ENCODE data around the gene DENND4C.

Gene DENND4C

DNA sequence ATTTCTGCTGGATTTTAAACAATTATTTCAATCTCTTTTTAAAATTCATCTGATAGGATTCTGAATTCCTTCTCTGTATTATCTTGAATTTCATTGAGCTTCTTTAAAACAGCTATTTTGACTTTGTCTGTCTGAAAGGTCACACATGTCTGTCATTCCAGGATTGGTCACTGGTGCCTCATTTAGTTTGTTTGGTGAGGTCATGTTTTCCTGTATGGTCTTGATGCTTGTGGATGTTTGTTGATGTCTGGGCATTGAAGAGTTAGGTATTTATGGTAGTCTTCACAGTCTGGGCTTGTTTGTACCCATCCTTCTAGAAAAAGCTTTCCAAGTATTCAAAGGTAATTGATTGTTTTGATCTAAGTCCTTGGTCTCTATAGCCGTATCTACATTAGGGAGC is 39.1 kb downstream of the DENND4C start:
- no peak overlapping the region for H3K4me3 ChIP-seq (ENCODE audit: low read depth, low read length)
- no peaks in the 10 kb centered on the region for H3K27me3 ChIP-seq (ENCODE audit: control insufficient read depth, insufficient read depth, low read length)
- H3K4me1 ChIP-seq (ENCODE audit: control insufficient read depth, insufficient read depth, low read length), result no peaks in the 10 kb centered on the region
- H3K9ac ChIP-seq (ENCODE audit: low read depth, low read length), result no peak overlapping the region
- peaks cover 9% of the 10 kb centered on the region for H3K9me3 ChIP-seq (ENCODE audit: control insufficient read depth, insufficient read depth, low read length)
- no peaks in the 10 kb centered on the region for H3K36me3 ChIP-seq (ENCODE audit: control insufficient read depth, insufficient read depth, low read length)
- no peak overlapping the region for H3K27ac ChIP-seq (ENCODE audit: low read depth, low read length)

GRCh38 chr9:19270421-19270949 is 40.0 kb downstream of the DENND4C start:
- Histone ChIP-seq H3K27me3 (ENCODE audit: control insufficient read depth, insufficient read depth, low read length) (no peaks in the 10 kb centered on the region), H3K27ac (ENCODE audit: low read depth, low read length) (no peak overlapping the region), H3K36me3 (ENCODE audit: control insufficient read depth, insufficient read depth, low read length) (no peaks in the 10 kb centered on the region), H3K9ac (ENCODE audit: low read depth, low read length) (no peak overlapping the region), H3K4me3 (ENCODE audit: low read depth, low read length) (no peak overlapping the region), H3K4me1 (ENCODE audit: control insufficient read depth, insufficient read depth, low read length) (no peaks in the 10 kb centered on the region), H3K9me3 (ENCODE audit: control insufficient read depth, insufficient read depth, low read length) (peaks cover 9% of the 10 kb centered on the region)

GRCh38 chr9:19271081-19271480 is 40.6 kb downstream of the DENND4C start:
- H3K36me3 ChIP-seq (ENCODE audit: control insufficient read depth, insufficient read depth, low read length), result no peaks in the 10 kb centered on the region

DNA sequence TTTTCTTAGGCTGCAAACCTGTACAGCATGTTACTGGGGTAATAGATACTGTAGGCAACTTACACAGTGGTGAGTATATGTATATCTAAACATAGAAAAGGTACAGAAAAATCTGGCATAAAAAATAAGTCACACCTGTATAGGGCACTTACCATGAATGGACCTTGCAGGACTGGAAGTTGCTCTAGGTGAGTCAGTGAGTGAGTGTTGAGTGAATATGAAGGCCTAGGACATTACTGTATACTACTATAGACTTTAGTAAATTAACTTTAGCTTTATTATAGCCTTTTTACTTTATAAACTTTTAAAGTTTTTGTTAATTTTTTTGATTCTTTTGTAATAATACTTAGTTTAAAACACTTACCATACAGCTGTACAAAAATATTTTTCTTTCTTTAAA is 51.3 kb downstream of the DENND4C start:
- H3K27me3 ChIP-seq (ENCODE audit: control insufficient read depth, insufficient read depth, low read length), result no peaks in the 10 kb centered on the region
- no peak overlapping the region for H3K9ac ChIP-seq (ENCODE audit: low read depth, low read length)
- no peak overlapping the region for H3K27ac ChIP-seq (ENCODE audit: low read depth, low read length)
- no peaks in the 10 kb centered on the region for H3K36me3 ChIP-seq (ENCODE audit: control insufficient read depth, insufficient read depth, low read length)
- H3K4me3 ChIP-seq (ENCODE audit: low read depth, low read length), result no peak overlapping the region
- no peaks in the 10 kb centered on the region for H3K4me1 ChIP-seq (ENCODE audit: control insufficient read depth, insufficient read depth, low read length)
- H3K9me3 ChIP-seq (ENCODE audit: control insufficient read depth, insufficient read depth, low read length), result no peaks in the 10 kb centered on the region

More at GRCh38 chr9:19271081-19271480, 40.6 kb downstream of the DENND4C start:
- Histone ChIP-seq H3K9ac (ENCODE audit: low read depth, low read length) (no peak overlapping the region), H3K9me3 (ENCODE audit: control insufficient read depth, insufficient read depth, low read length) (peaks cover 9% of the 10 kb centered on the region), H3K27me3 (ENCODE audit: control insufficient read depth, insufficient read depth, low read length) (no peaks in the 10 kb centered on the region), H3K27ac (ENCODE audit: low read depth, low read length) (no peak overlapping the region), H3K4me3 (ENCODE audit: low read depth, low read length) (no peak overlapping the region), H3K4me1 (ENCODE audit: control insufficient read depth, insufficient read depth, low read length) (no peaks in the 10 kb centered on the region)

GRCh38 chr9:19283072-19283710 is 52.7 kb downstream of the DENND4C start:
- Histone ChIP-seq H3K9ac (ENCODE audit: low read depth, low read length) (no peak overlapping the region), H3K27ac (ENCODE audit: low read depth, low read length) (no peak overlapping the region), H3K4me3 (ENCODE audit: low read depth, low read length) (no peak overlapping the region), H3K9me3 (ENCODE audit: control insufficient read depth, insufficient read depth, low read length) (no peaks in the 10 kb centered on the region), H3K27me3 (ENCODE audit: control insufficient read depth, insufficient read depth, low read length) (no peaks in the 10 kb centered on the region), H3K36me3 (ENCODE audit: control insufficient read depth, insufficient read depth, low read length) (0 out of 2 replicates have a peak, but pooled peaks cover 2% of the 10 kb centered on the region), H3K4me1 (ENCODE audit: control insufficient read depth, insufficient read depth, low read length) (no peaks in the 10 kb centered on the region)

DNA sequence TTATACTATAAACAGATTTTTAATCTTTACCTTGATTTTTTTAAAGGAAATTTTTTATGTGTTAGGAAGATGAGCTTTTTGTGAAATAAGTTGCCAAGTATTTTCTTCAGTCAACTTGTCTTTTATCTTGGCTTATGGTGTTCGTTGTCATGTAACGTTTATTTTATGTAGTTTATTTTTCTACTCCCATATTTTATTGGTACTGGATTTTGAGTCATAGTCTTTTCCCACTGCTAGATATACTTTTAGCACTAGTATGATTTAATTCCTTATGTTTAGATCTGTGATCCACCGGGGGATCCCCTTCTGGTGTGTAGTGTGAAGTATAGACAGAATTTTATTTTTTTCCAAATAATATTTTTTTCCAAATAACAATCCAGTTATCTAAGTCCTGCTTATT is 54.2 kb downstream of the DENND4C start:
- H3K27ac ChIP-seq (ENCODE audit: low read depth, low read length), result no peak overlapping the region
- peaks cover 12% of the 10 kb centered on the region for H3K36me3 ChIP-seq (ENCODE audit: control insufficient read depth, insufficient read depth, low read length)
- no peak overlapping the region for H3K9ac ChIP-seq (ENCODE audit: low read depth, low read length)
- no peaks in the 10 kb centered on the region for H3K9me3 ChIP-seq (ENCODE audit: control insufficient read depth, insufficient read depth, low read length)
- no peaks in the 10 kb centered on the region for H3K4me1 ChIP-seq (ENCODE audit: control insufficient read depth, insufficient read depth, low read length)
- no peak overlapping the region for H3K4me3 ChIP-seq (ENCODE audit: low read depth, low read length)
- H3K27me3 ChIP-seq (ENCODE audit: control insufficient read depth, insufficient read depth, low read length), result no peaks in the 10 kb centered on the region

GRCh38 chr9:19286634-19287188 is 56.2 kb downstream of the DENND4C start:
- H3K4me1 ChIP-seq (ENCODE audit: control insufficient read depth, insufficient read depth, low read length), result no peaks in the 10 kb centered on the region
- no peaks in the 10 kb centered on the region for H3K27me3 ChIP-seq (ENCODE audit: control insufficient read depth, insufficient read depth, low read length)
- no peak overlapping the region for H3K9ac ChIP-seq (ENCODE audit: low read depth, low read length)
- peaks cover 28% of the 10 kb centered on the region for H3K36me3 ChIP-seq (ENCODE audit: control insufficient read depth, insufficient read depth, low read length)
- H3K27ac ChIP-seq (ENCODE audit: low read depth, low read length), result no peak overlapping the region
- no peaks in the 10 kb centered on the region for H3K9me3 ChIP-seq (ENCODE audit: control insufficient read depth, insufficient read depth, low read length)
- no peak overlapping the region for H3K4me3 ChIP-seq (ENCODE audit: low read depth, low read length)

DNA sequence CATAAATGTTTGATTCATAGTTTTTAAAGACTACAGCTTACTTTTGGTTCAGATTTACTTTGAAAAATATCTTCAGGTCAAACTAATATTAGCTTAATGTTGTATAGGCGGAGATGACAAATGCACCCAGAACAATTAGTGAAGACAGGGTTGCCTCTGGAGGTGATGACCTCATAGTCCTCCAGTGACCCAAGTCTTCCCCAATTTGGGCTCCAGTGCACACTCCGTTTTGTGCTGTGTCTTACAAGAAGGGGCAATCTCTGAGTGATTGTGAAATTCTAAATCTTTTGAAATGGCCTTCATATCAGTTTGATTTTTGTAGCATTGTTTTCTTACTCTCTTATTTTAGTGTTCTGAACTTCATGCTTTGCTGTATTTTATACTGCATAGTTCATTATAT is 57.6 kb downstream of the DENND4C start:
- no peak overlapping the region for H3K27ac ChIP-seq (ENCODE audit: low read depth, low read length)
- H3K4me3 ChIP-seq (ENCODE audit: low read depth, low read length), result no peak overlapping the region
- H3K9me3 ChIP-seq (ENCODE audit: control insufficient read depth, insufficient read depth, low read length), result no peaks in the 10 kb centered on the region
- H3K9ac ChIP-seq (ENCODE audit: low read depth, low read length), result no peak overlapping the region
- H3K36me3 ChIP-seq (ENCODE audit: control insufficient read depth, insufficient read depth, low read length), result peaks cover 29% of the 10 kb centered on the region
- no peaks in the 10 kb centered on the region for H3K4me1 ChIP-seq (ENCODE audit: control insufficient read depth, insufficient read depth, low read length)
- H3K27me3 ChIP-seq (ENCODE audit: control insufficient read depth, insufficient read depth, low read length), result no peaks in the 10 kb centered on the region

GRCh38 chr9:19290103-19290502 is 59.6 kb downstream of the DENND4C start:
- H3K27me3 ChIP-seq (ENCODE audit: control insufficient read depth, insufficient read depth, low read length), result no peaks in the 10 kb centered on the region
- H3K9me3 ChIP-seq (ENCODE audit: control insufficient read depth, insufficient read depth, low read length), result no peaks in the 10 kb centered on the region
- no peak overlapping the region for H3K27ac ChIP-seq (ENCODE audit: low read depth, low read length)
- H3K4me3 ChIP-seq (ENCODE audit: low read depth, low read length), result no peak overlapping the region
- peaks cover 35% of the 10 kb centered on the region for H3K36me3 ChIP-seq (ENCODE audit: control insufficient read depth, insufficient read depth, low read length)
- H3K4me1 ChIP-seq (ENCODE audit: control insufficient read depth, insufficient read depth, low read length), result no peaks in the 10 kb centered on the region
- H3K9ac ChIP-seq (ENCODE audit: low read depth, low read length), result no peak overlapping the region

- Histone ChIP-seq H3K9ac (ENCODE audit: low read depth, low read length) (no peak overlapping the region), H3K27ac (ENCODE audit: low read depth, low read length) (no peak overlapping the region), H3K4me1 (ENCODE audit: control insufficient read depth, insufficient read depth, low read length) (no peaks in the 10 kb centered on the region), H3K4me3 (ENCODE audit: low read depth, low read length) (no peak overlapping the region), H3K36me3 (ENCODE audit: control insufficient read depth, insufficient read depth, low read length) (peaks cover 44% of the 10 kb centered on the region), H3K27me3 (ENCODE audit: control insufficient read depth, insufficient read depth, low read length) (no peaks in the 10 kb centered on the region), H3K9me3 (ENCODE audit: control insufficient read depth, insufficient read depth, low read length) (no peaks in the 10 kb centered on the region)
These were observed 63.7 kb downstream of the DENND4C start for GRCh38 chr9:19294219-19294618.

DNA sequence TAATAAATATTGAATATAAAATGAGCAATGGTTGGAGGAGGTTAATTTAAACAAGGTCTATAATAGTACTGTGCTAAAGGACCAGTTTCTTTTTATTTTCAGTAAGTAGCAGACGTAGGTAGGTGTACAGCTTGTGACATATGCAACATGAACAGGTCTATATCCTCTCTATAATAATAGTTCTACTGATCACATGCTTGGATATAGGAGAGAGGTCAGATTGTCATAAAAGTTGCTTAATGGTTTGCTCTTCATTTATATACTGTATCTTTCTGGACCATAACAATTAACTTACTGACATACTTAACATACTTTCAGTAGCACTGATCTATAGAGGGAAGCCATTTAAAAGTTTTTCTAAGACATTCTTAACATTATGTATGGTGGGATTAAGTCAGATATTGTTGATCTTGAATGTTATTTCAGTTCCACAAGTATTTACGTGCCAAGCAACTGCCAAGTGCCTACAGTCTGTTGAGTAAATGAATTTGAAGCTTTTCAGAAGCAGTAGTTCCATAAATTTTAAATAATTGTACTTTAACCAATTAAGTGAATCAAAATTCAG is 68.0 kb downstream of the DENND4C start:
- Histone ChIP-seq H3K27me3 (ENCODE audit: control insufficient read depth, insufficient read depth, low read length) (no peaks in the 10 kb centered on the region), H3K9me3 (ENCODE audit: control insufficient read depth, insufficient read depth, low read length) (no peaks in the 10 kb centered on the region), H3K36me3 (ENCODE audit: control insufficient read depth, insufficient read depth, low read length) (peaks cover 56% of the 10 kb centered on the region), H3K27ac (ENCODE audit: low read depth, low read length) (no peak overlapping the region), H3K4me3 (ENCODE audit: low read depth, low read length) (no peak overlapping the region), H3K4me1 (ENCODE audit: control insufficient read depth, insufficient read depth, low read length) (no peaks in the 10 kb centered on the region), H3K9ac (ENCODE audit: low read depth, low read length) (no peak overlapping the region)

Data from HUES48 (cell line).